Measurements from ENCODE around the gene USP43.

DNA sequence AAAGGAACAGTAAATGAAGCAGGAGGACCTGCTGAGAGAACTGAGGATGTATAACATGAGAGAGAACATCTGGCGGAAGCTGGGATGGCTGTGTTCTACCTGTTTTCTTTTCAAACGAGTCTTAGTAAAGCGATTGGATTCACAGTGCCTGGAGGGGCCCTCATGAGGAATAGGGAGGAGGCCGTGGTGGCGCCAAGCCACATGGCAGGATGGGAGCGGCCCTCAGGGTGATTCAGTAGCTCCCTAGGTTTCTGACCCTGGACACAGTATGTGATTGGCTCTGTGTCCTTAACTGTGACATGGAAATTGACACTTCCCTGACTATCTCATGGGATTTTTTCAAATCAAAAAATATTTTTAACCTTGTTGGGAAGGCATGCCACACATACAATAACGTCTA, 32.1 kb downstream of the USP43 start:
- TF ChIP-seq GATA3 (IDR thresholded peaks at IDR 0.05; ENCODE audit: low read depth, low read length), result no peak
- TF ChIP-seq GATA2 (IDR thresholded peaks at IDR 0.05; ENCODE audit: low read depth, low read length), result no peak
